ENCODE results near the gene NDUFA5.

The NDUFA5 gene

DNA sequence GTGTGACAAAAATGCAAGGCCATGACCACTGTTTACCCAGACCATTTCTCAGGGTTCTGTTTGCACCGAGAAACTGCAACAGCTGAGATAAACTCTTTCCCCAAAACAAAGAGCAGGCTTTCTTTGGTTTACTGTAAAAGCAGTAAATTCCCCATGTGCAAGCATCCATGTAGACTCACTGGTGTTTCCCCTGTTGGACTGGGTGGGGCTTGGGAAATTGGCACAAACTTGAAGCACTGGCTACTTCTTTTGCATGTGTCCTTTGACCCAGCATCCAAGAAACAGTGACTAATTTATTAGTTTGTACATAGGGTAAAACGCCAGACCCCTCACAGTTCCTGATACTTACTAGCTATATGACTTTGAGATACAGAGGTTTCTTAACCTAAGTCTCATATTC lies 35.6 kb downstream of the NDUFA5 start:
- DNase-seq (ENCODE audit: low read depth in 1 of 2, low spot score in 1 of 2): no peak

DNA sequence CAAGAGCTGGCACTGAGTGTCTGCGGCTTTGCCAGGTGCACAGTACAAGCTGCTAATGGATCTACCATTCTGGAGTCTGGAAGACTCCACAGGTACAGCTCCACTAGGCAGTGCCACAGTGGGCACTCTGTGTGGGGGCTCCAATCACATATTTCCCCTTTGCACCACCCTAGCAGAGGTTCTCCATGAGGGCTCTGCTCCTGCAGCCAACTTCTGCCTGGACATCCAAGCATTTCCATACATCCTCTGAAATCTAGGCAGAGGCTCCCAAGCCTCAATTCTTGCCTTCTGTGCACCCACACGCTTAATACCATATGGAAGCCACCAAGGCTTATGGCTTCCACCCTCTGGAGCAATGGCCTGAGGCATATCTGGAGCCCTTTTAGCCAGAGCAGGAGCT lies 52.4 kb downstream of the NDUFA5 start:
- DNase-seq (ENCODE audit: low read depth in 1 of 2, low spot score in 1 of 2): no peak

DNA sequence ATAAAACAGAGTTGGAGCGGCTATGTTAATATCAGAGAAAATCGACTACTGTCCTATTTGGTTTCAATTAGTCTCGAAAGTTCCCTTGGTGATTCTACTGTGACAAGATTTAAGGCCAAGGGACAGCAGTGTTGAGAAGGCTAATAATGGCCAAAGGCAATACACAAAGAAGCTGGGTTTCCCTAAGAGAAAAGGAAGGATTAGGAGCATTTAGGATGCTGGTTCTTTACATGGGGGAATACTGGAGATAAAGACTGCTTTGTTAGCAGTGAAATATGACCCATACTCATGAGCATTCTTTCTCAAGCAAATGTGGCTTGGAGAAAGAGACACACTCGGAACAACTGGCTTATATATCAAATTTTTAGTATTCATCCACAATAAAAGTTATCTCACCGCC lies 55.4 kb downstream of the NDUFA5 start:
- DNase-seq (ENCODE audit: low read depth in 1 of 2, low spot score in 1 of 2): no peak

DNA sequence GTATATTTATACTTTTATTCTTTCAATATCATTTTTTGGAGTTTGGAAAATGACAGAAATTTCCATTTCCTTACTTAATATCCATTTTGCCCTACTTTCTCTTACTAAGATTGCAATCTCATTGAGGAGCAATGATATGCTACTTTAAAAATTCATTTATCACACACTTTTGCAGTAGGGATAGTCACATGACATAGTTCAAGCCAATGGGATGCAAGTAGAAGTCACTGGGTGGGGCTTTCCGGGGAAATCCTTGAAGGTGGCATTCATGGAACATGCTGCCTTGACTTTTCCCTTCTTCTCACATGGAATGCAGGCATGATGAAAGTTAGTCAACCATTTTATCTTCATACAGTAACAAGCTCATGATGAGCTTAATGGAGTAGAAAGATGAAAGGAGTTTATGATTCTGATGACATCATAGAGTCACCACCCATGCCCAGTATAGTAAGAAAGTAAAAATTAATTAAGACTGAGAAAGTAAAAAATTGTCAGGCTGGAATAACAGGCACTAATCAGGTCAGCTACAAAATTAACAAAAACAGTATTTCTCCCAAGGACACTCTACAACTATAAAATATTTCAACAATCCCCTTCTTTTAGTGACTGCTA lies 56.6 kb downstream of the NDUFA5 start:
- DNase-seq (ENCODE audit: low read depth in 1 of 2, low spot score in 1 of 2): no peak

DNA sequence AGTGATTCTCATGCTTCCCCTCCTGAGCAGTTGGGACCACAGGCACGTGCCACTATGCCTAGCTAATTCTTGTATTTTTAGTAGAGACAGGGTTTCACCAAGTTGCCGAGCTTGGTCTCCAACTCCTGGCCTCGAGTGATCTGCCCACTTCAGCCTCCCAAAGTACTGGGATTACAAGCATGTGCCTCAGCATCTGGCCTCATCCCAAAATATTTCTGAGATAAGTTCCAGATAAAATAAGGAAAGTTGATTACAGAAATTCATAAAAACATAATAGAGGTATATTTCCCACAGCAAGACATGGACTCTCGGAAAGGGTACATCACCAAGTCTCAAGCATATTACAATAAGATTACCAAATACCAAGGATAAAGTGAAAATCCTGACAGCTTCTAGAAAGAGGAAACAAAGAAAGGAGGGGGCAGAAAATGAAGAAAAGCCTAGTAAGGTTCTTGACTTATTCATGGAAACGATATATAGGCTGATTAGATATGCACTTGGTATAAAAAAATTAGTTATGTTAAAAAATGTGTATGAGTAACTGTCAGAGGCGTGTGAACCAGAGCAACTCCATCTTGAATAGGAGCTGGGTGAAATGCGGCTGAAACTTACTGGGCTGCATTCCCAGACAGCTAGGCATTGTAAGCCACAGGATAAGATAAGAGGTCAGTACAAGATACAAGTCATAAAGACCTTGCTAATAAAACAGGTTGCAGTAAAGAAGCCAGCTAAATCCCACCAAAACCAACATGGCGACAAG lies 58.2 kb downstream of the NDUFA5 start:
- no peak for DNase-seq (ENCODE audit: low read depth in 1 of 2, low spot score in 1 of 2)

DNA sequence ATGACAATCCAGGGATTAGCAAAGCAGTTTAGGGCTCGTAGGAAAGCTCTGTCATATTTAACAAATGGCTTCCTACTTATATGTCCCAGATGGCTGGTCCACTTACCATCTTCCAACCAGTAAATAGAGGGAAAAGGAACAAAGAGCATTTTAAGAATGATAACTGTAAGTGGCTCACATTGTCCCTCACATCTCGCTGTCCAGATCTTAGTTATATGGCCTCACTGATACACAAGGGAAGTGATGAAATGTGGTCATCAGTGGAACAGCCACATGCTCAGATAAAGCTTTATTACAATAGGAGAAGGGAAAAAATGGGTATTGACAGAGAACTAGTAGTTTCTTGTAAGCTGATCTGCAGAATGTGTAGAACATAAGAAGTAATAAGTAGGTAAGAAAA lies 59.0 kb downstream of the NDUFA5 start:
- no peak for DNase-seq (ENCODE audit: low read depth in 1 of 2, low spot score in 1 of 2)

DNA sequence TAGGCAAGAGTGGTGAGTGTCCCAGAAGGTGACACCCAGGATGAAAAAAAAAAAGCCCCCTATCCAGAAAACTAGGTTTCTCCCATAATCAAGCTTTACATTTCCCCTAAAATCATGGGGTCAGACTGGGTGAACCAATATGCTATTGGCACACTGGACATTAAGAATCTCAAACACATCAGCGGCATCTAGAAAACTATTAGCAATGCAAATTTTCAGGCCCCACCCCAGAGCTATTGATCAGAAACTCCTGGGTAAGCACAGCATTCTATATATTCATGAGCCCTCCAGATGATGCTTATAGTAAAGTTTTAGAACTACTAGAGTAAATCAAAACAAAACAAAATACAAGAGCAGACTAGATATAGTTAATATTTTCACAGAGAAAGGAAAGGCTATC lies 59.6 kb downstream of the NDUFA5 start:
- no peak for DNase-seq (ENCODE audit: low read depth in 1 of 2, low spot score in 1 of 2)

DNA sequence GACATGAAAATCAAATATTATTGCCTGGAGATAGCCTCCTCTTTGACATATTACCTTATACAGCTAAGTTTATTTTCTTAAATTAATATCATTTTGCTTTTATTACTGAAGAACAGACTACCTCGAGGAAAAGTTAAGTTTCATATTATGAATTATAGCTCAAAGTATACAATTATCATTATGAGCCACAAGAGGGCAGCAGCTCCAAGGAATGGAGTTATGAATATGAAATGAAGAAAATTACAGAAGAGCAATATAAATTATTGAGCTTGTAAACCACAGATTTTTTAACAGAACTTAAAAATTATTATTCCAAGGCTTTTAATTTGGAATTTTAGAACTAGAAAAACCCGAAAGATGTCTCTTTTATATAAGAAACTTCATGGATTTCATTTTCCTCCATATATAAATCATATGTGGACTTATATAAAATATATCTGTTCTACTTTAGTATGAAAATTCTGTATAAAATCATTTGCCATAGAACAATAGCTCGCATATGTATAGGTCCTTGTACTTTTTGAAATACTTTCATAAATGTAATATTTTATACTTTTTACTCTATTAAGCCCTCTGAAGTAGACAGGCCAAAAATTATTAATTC lies 63.3 kb downstream of the NDUFA5 start:
- DNase-seq (ENCODE audit: low read depth in 1 of 2, low spot score in 1 of 2): no peak

DNA sequence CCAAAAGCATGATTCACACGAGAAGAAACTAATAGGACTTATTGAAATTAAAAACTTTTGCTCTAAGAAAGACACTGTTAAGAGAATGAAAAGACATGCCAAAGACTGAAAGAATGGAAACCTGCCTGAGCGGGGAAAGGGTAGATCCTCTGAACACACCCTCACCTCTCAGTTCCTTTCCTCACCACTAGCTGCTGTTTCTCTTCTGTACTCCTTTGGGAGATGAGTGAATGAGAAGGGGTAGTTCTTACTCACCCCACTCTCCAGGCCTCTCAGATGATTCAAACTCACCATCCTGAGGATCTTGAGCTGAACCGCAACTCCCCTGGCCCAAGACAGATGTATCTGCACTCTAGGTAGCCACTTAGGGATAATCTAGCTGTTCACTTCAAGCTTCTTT lies 65.1 kb downstream of the NDUFA5 start:
- DNase-seq (ENCODE audit: low read depth in 1 of 2, low spot score in 1 of 2): no peak

All from activated T-helper 1 cell treated with anti-CD3 and anti-CD28 coated beads, Interleukin-2, amount 50 U/mL, for 16 hours (primary cell).